Osteocyte (in vitro differentiated cells): ENCODE measurements around the gene GPC5. TPM values are rescaled to one million over a fixed set of nuclear protein-coding genes. Genes with fewer than 3 reads are reported as not detected.
"Not testable (repeated sequence)": the region's sequence is repeated elsewhere in the genome, so short reads cannot be mapped to it uniquely, and the experiment has no call there.

Source experiments
- DNase-seq: peaks from one replicate; pipeline ENCODE4 v3.0.0; 2021; ENCODE audit warnings: mixed read lengths; ENCODE audit not compliant: unreplicated experiment; ENCODE audit errors: extremely low spot score
- H3K27ac Mint-ChIP-seq: one replicate; pipeline ENCODE4 v1.8.0; 2021; ENCODE audit warnings: mild to moderate bottlenecking, mixed read lengths; ENCODE audit not compliant: unreplicated experiment
- H3K27me3 Mint-ChIP-seq: one replicate; pipeline ENCODE4 v1.8.0; 2021; ENCODE audit warnings: mixed read lengths; ENCODE audit not compliant: unreplicated experiment
- H3K36me3 Mint-ChIP-seq: one replicate; pipeline ENCODE4 v1.8.0; 2021; ENCODE audit warnings: mixed read lengths; ENCODE audit not compliant: unreplicated experiment
- H3K4me1 Mint-ChIP-seq: one replicate; pipeline ENCODE4 v1.8.0; 2021; ENCODE audit warnings: mixed read lengths; ENCODE audit not compliant: unreplicated experiment
- H3K4me3 Mint-ChIP-seq: one replicate; pipeline ENCODE4 v1.8.0; 2021; ENCODE audit warnings: mild to moderate bottlenecking, moderate library complexity, mixed read lengths; ENCODE audit not compliant: unreplicated experiment
- H3K9me3 Mint-ChIP-seq: one replicate; pipeline ENCODE4 v1.8.0; 2021; ENCODE audit warnings: mixed read lengths; ENCODE audit not compliant: unreplicated experiment
- total RNA-seq: library from RNA; stranded (reverse); gene quantifications from 2 replicates; pipeline ENCODE4 v1.2.1, GENCODE V29; 2021
- TF ChIP-seq, protein P1 (sequence below): fragments of 200-600 bp; sonication (generic); IDR thresholded peaks from 2 replicates; pipeline ENCODE4 v1.5.0; 2021; ENCODE audit warnings: antibody characterized with exemption, mild to moderate bottlenecking, moderate library complexity

Gene GPC5
- total RNA-seq, 1 donor from 2014 or later: 12.9 TPM

DNA sequence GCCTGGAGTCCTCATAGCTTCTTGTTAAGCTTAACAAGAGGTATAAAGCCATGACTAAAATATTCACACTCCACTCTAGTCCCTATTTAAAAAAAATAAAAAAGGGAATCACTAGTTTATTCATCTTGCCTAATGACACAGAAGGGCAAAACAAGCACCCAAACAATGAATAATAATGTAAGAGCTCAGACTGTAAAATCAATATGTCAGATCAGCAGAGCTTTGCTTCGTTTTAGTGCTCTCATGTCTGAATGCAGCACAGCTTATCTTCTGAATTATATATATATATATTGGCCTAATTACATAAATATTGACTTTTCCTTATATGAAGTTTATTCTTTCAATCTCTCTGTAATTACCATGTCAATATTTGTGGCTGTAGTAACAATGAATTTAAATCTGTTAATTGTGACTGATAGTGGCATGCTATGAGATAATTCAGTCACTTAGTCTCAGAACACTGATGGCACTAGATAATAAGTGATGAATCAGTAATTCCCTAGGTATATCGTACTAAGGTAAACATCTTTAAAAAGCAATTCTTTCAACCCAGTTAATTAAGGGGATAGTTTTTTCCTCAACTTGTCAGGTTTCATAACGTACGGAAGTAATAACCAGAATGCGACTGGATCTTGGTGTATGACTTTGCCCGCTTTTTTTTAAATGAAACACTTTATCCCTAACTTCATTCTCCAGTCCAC lies 1466.3 kb downstream of the GPC5 start:
- peaks cover 40% of the 10 kb centered on the region for H3K27me3 Mint-ChIP-seq
- no peaks in the 10 kb centered on the region for H3K9me3 Mint-ChIP-seq
- TF ChIP-seq, protein P1, sequence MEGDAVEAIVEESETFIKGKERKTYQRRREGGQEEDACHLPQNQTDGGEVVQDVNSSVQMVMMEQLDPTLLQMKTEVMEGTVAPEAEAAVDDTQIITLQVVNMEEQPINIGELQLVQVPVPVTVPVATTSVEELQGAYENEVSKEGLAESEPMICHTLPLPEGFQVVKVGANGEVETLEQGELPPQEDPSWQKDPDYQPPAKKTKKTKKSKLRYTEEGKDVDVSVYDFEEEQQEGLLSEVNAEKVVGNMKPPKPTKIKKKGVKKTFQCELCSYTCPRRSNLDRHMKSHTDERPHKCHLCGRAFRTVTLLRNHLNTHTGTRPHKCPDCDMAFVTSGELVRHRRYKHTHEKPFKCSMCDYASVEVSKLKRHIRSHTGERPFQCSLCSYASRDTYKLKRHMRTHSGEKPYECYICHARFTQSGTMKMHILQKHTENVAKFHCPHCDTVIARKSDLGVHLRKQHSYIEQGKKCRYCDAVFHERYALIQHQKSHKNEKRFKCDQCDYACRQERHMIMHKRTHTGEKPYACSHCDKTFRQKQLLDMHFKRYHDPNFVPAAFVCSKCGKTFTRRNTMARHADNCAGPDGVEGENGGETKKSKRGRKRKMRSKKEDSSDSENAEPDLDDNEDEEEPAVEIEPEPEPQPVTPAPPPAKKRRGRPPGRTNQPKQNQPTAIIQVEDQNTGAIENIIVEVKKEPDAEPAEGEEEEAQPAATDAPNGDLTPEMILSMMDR: no peak
- no peaks in the 10 kb centered on the region for H3K36me3 Mint-ChIP-seq
- H3K27ac Mint-ChIP-seq: no peak overlapping the region
- H3K4me1 Mint-ChIP-seq: no peaks in the 10 kb centered on the region
- H3K4me3 Mint-ChIP-seq: no peak overlapping the region
- DNase-seq: no peak

DNA sequence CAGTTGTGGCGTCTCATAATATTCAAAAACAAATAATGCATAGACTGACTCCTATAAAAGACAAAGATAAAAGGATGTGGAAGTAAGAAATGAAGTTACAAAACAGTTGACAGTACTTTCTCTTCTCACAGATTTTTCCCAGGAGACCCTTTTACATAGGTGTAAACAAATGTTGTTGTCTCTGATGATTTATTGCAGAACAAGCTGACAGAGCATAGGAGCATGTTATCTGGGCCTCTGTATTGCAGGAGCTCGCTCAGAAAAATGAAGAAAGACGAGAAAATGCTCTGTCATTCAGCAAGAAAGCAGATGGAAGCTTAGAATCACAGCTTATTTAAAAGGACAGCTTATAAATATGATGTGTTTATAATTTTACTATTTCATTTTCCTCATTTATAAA lies 1474.6 kb downstream of the GPC5 start:
- H3K36me3 Mint-ChIP-seq: no peaks in the 10 kb centered on the region
- no peak overlapping the region for H3K4me3 Mint-ChIP-seq
- no peak overlapping the region for H3K27ac Mint-ChIP-seq
- no peaks in the 10 kb centered on the region for H3K4me1 Mint-ChIP-seq
- H3K9me3 Mint-ChIP-seq: no peaks in the 10 kb centered on the region
- TF ChIP-seq, protein P1: no peak
- peaks cover 49% of the 10 kb centered on the region for H3K27me3 Mint-ChIP-seq
- no peak for DNase-seq

DNA sequence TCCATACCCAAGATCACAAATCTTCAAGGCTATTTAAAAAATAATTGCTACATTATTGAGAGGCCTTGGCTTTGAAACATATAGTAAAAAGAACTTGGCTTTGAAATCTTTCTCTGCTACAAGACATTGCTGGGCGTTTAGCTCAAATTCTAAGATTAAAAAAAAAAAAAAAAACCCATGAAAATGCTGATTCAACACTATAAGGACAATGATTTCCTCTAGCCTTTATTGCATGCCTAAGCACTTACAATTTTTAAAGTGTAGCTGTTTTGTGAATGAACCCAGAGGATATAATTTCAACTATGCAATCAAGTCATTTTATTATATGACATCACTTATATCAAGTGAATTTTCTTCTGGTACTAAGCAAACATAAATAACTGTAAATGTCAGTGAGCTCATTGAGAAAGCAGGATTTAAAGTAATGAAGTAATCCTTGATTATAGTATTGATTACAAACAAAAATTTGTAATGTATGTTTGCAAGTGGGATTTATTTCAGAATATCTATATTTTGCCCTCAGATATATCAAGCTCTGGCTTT lies 1488.2 kb downstream of the GPC5 start:
- no peaks in the 10 kb centered on the region for H3K9me3 Mint-ChIP-seq
- no peak overlapping the region for H3K4me3 Mint-ChIP-seq
- H3K27me3 Mint-ChIP-seq: peaks cover 51% of the 10 kb centered on the region
- no peaks in the 10 kb centered on the region for H3K36me3 Mint-ChIP-seq
- no peak overlapping the region for H3K27ac Mint-ChIP-seq
- TF ChIP-seq, protein P1: no peak
- DNase-seq: no peak
- H3K4me1 Mint-ChIP-seq: no peaks in the 10 kb centered on the region

DNA sequence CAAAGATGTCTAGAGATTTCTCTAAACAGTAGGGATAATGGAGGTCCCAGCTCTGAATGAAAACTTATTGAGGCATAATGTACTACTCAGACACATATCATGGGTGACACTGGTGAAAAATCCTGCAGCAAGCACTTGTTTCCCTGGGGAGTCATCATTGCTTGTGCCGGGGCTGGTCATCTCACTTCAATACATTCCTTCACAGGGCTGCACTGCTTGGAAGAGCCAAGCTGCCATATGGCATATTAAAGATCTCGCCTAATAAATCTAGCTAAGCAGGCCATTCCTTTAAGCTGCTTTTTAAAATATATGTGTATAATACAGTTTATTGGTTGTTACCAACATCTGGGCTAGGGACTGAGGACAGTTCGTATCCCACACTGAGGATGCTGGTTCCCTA lies 1496.0 kb downstream of the GPC5 start:
- H3K4me3 Mint-ChIP-seq: no peak overlapping the region
- peaks cover 11% of the 10 kb centered on the region for H3K9me3 Mint-ChIP-seq
- H3K4me1 Mint-ChIP-seq: no peaks in the 10 kb centered on the region
- DNase-seq: no peak
- TF ChIP-seq, protein P1: no peak
- no peaks in the 10 kb centered on the region for H3K36me3 Mint-ChIP-seq
- no peak overlapping the region for H3K27ac Mint-ChIP-seq
- peaks cover 36% of the 10 kb centered on the region for H3K27me3 Mint-ChIP-seq

DNA sequence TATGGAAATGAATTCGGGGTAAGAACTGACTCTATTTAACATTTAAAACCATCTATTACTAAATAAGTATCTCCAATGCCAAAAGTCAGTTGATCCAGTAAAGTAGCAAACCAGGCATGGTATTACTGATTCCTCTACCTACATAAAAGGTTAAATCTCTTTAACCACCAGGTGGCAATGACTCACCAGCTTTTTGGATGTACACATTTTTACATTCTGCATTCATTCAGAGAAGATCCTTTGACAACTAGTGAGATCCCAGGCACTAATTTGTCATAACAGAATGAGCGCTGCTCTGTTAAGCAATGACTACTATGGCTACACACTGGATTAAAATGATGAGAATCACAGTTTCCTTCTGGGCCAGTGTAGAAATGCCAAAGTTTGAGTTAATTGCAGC lies 1498.4 kb downstream of the GPC5 start:
- DNase-seq: no peak
- no peaks in the 10 kb centered on the region for H3K4me1 Mint-ChIP-seq
- peaks cover 11% of the 10 kb centered on the region for H3K9me3 Mint-ChIP-seq
- TF ChIP-seq, protein P1: peak; percentile 43
- peaks cover 39% of the 10 kb centered on the region for H3K27me3 Mint-ChIP-seq
- H3K4me3 Mint-ChIP-seq: no peak overlapping the region
- no peak overlapping the region for H3K27ac Mint-ChIP-seq
- no peaks in the 10 kb centered on the region for H3K36me3 Mint-ChIP-seq

DNA sequence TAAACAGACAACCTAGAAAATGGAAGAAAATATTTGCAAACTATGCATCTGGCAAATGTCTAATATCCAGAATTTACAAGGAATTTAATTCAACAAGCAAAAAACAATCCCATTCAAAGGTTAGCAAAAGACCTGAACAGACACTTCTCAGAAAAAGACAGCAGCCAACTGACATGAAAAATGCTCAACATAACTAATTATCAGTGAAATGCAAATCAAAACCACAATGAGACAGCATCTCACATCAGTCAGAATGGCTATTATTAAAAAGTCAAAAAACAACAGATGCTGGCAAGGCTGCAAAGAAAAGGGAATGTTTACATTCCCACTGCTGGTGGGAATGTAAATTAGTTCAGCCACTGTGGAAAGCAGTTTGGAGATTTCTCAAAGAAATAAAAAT lies 1500.5 kb downstream of the GPC5 start:
- H3K36me3 Mint-ChIP-seq, DNase-seq, H3K27ac Mint-ChIP-seq, H3K4me3 Mint-ChIP-seq, H3K4me1 Mint-ChIP-seq: not testable (repeated sequence)
- H3K27me3 Mint-ChIP-seq: peaks cover 35% of the 10 kb centered on the region
- peaks cover 11% of the 10 kb centered on the region for H3K9me3 Mint-ChIP-seq
